ENCODE data around the gene TSPYL6.

GRCh38 chr2:54224997-54225396 is 31.0 kb downstream of the TSPYL6 start:
- TF ChIP-seq CTCF (IDR thresholded peaks at IDR 0.05) (no peak), POLR2AphosphoS5 (IDR thresholded peaks at IDR 0.05) (no peak), POLR2A (IDR thresholded peaks at IDR 0.05) (no peak)

Measured in breast epithelium (tissue), 3 donors.